ACHN (cell line): ENCODE measurements around the gene SHTN1.

Source experiments
- DNase-seq: peaks from one replicate; pipeline ENCODE4 v3.0.0-alpha.2; 2015
- in situ Hi-C: cut with HindIII; loops from 2 replicates; pipeline ENCODE4 v1.10.0; 2017; ENCODE audit warnings: low sequenced_read_pairs, low pct_ligation_motif_present, low pct_unique_long_range_greater_than_20kb

The SHTN1 gene

GRCh38 chr10:116888380-116889055, 116.5 kb downstream of the SHTN1 start:
- in situ Hi-C loops = no loop called here

GRCh38 chr10:116886772-116887171, 118.2 kb downstream of the SHTN1 start:
- in situ Hi-C loops = no loop called here

More at GRCh38 chr10:116888380-116889055, 116.5 kb downstream of the SHTN1 start:
- DNase-seq = peak; percentile 90

GRCh38 chr10:116882639-116883038, 122.3 kb downstream of the SHTN1 start:
- in situ Hi-C loops = no loop called here
- DNase-seq = no peak

More at GRCh38 chr10:116886772-116887171, 118.2 kb downstream of the SHTN1 start:
- DNase-seq = no peak

GRCh38 chr10:116880716-116881482, 124.1 kb downstream of the SHTN1 start:
- DNase-seq = peak; percentile 19
- in situ Hi-C loops = no loop called here

GRCh38 chr10:116879817-116880216, 125.2 kb downstream of the SHTN1 start:
- DNase-seq = no peak
- in situ Hi-C loops = no loop called here

- in situ Hi-C loops = no loop called here
- no peak for DNase-seq
These were observed 126.9 kb downstream of the SHTN1 start for GRCh38 chr10:116878123-116878522.

GRCh38 chr10:116877391-116877790, 127.6 kb downstream of the SHTN1 start:
- in situ Hi-C loops = no loop called here
- DNase-seq = no peak

- no peak for DNase-seq
- in situ Hi-C loops = no loop called here
These were observed 129.1 kb downstream of the SHTN1 start for GRCh38 chr10:116875897-116876296.

GRCh38 chr10:116873134-116873533, 131.9 kb downstream of the SHTN1 start:
- in situ Hi-C loops = no loop called here
- no peak for DNase-seq

GRCh38 chr10:116870949-116871348, 134.0 kb downstream of the SHTN1 start:
- in situ Hi-C loops = no loop called here
- DNase-seq = peak; percentile 70

- DNase-seq = no peak
- in situ Hi-C loops = no loop called here
These were observed 136.3 kb downstream of the SHTN1 start for GRCh38 chr10:116868722-116869121.

GRCh38 chr10:116868198-116868676, 136.8 kb downstream of the SHTN1 start:
- in situ Hi-C loops = no loop called here
- DNase-seq = no peak

GRCh38 chr10:116866987-116867595, 137.9 kb downstream of the SHTN1 start:
- no peak for DNase-seq
- in situ Hi-C loops = no loop called here

- DNase-seq = no peak
- in situ Hi-C loops = no loop called here
These were observed 138.9 kb downstream of the SHTN1 start for GRCh38 chr10:116866066-116866465.

GRCh38 chr10:116864436-116864835, 140.6 kb downstream of the SHTN1 start:
- in situ Hi-C loops = no loop called here
- DNase-seq = no peak

- in situ Hi-C loops = no loop called here
- DNase-seq = no peak
These were observed 143.2 kb downstream of the SHTN1 start for GRCh38 chr10:116861796-116862195.

- no peak for DNase-seq
- in situ Hi-C loops = no loop called here
These were observed 147.8 kb downstream of the SHTN1 start for GRCh38 chr10:116857156-116857555.

- no peak for DNase-seq
- in situ Hi-C loops = no loop called here
These were observed 151.3 kb downstream of the SHTN1 start for GRCh38 chr10:116853701-116854100.

- no peak for DNase-seq
- in situ Hi-C loops = no loop called here
These were observed 151.7 kb downstream of the SHTN1 start for GRCh38 chr10:116853287-116853686.
